GM15510 (cell line): ENCODE results near the gene CDC42BPG.
A peak's percentile ranks its signal among the peaks of the same experiment; 100 is the strongest.

Source experiments
- POLR2A ChIP-seq: IDR thresholded peaks from 3 replicates; pipeline ENCODE4 v1.6.1; 2011; ENCODE audit warnings: borderline replicate concordance; ENCODE audit not compliant: insufficient read length; ENCODE audit errors: extremely low read depth

CDC42BPG gene

DNA sequence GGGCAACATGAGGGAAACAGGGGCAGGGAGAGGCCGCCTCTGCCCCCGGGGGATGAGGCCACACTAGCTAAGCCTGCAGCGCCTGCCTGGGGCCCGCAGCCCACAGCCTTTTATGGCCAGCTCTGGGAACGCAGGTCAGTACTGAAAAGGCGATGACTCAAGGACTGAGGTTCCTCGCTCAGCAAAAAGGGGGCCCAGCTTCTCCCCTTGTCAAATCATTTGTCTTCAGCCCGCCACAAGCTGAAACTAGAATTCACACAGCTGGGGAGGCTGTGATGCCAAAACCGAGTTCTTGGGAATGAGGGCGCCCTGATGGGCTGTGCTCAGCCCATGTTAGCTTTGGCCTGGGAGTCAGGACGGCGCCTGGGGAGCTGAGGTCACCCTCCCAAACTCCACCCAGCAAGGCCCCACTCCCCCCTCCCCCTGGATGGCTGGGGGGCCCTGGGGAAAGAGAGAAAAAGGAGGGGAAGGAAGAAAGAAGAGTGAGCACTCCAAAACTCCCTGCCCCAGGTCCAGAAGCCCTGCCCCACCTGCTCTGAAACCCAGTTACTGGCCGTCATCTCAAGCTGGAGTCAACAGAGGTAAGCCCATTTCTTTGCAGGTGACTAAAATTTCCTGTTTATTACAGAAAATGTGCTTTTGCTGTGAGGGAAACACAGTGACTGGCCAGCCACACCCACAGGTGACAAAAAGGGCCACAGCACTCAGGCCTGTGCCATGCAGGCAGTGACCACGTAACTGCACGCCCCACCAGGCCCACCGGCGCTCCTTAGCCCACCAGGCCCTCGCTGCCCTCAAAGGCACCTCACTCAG is 20.2 kb upstream of the CDC42BPG start:
- TF ChIP-seq POLR2A = peak; percentile 35

DNA sequence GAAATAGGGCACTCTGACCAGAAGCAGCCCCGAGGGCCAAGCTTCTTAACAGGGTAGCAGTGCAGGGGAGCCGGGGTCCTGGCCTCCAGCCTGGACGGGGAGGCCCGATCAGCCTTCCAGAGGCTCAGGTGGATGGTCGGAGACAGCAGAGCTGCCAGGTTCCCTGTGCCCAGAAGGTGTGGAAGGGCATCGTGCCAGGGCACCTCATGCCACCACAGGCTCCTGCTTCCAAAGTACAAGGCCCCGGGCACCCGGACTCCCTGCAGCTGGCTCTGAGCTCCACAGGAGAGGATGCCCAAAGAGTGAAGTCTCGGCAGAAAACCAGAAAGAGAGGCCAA is 19.7 kb upstream of the CDC42BPG start:
- no peak for TF ChIP-seq POLR2A

DNA sequence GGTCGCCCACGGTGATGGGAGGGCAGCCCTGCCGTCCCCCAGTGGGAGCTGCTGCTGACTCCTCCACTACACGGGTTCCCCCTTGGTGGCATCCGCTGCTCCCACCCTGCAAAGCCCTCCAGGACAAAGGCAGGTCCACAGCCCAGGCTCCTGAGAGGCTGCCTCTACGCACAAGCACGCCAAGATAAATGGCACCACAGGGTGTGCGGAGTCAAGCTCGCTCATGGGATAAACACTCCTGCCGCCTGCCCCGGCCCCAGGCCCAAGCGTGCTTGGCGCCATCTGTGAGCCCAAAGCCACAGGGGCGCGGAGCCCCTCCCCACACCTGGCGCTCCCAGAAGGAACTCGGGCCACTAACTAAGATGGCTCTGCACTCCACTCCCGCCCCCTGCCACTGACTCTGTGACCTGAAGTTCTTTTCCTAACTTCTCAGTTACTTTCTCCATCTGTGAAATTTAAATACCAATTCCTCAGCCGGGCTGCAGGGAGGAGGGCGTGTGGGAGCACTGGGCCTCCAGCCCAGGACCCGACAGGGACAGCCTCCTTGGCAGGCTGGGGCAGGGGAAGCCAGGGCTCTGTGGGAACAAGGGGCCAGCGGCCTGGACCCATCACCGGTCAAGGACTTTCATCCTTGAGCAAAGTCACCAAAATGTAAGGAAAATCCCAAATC is 19.1 kb upstream of the CDC42BPG start:
- TF ChIP-seq POLR2A = peak; percentile 21

DNA sequence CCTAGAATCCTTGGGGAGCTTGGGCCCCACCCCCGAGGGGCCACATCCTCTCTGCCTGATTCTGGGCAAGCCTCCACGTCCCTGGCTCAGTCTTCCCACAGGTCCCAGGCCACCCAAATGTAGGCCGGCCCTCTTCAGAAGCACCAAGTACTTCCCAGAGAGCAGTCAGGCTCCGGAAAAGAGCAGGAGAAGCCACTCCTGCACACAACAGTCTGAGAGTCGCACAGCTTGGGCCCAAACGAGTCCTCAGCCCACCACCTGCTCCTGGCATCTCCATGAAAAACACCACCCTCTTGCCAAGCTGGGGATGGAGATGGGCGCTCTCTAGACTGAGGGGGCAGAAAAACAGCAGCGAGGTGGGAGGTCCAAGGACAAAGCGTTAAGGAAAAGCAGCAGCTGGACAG is 18.5 kb upstream of the CDC42BPG start:
- no peak for TF ChIP-seq POLR2A

DNA sequence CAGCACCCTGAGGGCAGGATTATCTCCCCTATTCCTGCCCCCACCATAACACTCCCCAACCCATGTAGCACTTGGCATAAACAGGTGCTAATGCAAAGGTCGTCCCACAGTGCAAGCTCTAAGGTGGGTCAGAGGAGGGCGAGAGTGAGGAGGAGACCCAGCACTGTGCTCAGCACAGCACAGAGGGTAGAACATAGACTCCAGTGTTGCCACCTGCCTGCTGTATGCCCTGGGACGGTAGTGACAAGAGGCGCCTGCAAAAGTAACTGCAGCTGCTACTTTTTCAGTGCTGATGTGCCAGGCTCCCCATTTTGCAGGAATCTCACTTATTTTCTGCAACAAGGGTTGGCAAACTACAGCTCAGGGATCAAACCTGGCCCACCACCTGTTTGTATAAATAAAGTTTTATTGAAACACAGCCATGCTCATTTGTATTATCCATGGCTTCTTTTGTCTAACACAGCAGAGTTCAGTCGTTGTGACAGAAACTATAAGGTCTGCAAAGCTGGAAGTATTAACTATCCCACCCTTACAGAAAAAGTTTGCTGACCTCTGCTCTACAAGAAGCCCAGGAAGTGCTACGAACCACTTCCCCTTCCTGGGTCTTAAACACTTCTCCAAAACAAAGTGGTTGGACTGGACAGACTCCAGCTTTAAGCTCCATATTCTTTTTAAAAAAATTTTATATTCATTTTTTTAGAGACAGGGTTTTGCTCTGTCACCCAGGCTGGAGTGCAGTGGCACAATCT is 16.9 kb upstream of the CDC42BPG start:
- no peak for TF ChIP-seq POLR2A

DNA sequence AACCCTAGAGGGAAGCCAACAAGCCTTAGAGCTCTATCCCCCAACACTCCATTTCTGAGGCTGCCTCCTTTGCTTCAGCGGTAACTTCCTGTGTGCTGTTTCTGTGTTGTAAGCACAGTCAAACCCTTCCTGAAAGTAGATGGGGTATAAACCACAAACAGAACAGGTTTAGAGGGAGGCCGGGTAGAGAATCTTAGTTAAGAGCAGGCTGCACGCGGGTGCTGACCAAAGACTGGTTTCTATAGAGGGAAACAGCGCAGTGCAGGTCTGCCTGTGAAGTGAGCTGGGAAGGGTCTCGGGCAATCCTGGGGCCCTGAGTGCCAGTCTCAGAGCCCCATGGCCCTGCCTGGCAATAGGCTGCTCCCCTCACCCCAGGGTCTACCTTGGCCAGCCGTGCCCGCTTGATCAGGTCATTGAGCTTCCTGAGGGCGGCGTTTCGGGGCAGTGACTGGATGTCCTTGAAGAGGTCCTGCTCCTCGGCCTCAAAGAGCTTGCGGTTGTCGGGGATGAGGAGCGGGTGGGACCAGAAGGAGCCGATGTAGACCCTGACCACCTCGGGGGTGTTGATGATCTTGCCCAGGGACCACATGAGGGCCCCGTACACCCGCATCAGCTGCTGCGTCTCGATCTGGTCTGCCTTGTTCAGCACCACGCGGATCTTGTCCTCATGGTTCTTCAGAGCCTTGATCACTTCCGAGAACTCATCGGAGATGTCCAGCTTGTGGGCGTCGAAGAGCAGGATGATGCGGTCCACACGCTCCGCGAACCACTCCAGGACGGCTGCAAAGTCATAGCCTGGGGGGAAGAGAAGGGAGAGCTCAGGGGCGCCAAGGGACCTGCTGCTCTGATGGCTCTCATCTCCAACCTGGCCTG is 15.3 kb upstream of the CDC42BPG start:
- TF ChIP-seq POLR2A = peak; percentile 14

DNA sequence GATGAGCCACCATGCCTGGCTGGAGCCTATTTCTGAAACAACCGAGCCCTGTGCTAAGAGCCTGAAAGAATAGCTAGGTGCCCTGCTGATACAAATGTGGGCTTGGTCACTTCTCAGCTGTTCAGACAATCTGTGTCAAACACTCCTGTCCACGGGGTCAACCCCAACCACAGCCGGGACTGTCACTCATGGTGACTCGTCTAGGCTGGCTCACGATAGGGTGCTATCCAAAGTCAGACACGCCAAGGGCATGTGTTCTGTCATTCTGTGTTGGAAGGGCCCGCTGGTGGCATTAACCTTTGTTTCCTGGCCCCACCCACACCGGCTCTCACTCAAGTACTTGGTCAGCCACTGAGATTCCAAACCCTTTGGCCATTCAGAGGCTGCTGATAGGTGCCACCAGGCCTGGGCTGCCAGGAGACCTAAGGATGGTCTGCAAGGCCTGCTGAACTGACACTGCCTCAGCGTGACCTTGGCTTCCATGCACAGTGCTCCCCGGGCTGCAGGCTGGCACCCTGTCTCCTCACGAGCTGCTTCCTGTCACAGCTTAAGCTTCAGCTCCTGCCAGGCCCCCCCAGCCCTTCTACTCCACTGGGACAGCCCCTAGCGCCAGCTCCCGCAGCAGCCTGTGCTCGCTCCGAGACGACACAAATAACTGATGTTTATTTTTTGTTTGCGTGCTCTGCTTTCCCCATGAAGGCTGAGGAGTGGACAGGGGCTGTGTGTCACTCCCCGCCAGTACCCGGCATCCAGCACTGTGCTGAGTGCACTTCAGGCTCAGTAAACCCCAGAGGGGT is 14.2 kb upstream of the CDC42BPG start:
- no peak for TF ChIP-seq POLR2A

DNA sequence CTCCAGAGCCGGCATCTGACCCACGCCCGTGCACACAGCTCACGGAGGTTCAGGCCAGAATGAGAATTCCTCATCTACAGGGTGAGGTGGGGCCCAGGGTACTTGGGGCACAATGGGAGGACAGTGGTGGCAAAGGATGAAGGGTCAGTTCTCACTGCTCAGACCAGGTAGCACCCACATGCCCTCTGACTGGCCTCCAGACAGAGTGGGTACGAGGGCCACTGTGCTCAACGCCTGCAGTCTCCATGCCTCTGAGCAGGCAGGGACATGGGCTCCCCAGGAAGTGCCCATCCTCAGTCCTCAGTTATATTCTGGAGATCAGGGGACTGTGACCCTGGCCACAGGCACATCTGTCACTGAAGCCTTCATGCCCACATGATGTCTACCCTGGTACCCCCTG is 13.0 kb upstream of the CDC42BPG start:
- TF ChIP-seq POLR2A = no peak

DNA sequence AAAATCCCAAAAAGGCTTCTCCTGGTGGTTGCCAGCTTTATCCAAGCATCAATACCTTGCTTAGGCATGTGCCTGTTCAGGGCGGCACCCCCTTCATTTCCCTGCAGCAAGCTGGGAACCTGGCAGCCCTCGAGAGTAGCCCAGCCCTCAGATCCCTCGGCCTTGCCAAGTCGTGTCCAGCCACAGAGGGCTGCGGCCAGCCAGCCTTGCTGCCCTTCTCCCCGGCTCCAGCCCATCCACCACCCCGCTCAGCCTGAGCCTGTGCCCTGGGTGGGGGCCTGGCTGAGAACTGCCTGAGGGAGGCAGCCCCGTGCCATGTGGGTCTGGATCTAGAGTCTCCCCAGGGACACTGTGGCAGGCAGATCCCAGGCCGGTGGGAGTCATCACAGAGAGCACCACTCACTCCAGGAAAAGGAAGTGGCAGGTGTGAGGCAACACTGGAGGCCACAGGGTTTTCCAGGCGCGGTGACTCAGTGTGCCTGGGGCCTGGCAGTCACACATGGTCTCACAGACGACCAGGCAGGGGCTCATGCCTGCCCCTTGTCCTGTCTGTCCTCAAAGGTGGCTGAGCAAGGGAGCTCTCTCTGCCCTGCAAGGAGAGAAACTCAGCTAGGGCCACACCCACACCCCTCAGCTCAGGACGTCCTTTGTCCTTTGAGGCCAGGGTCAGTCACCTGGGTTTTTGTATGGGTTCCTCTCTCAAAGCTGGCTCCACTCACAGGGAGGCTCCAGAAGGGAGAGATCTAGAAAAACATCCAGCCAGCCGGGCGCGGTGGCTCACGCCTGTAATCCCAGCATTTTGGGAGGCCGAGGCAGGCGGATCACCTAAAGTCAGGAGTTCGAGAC is 12.2 kb upstream of the CDC42BPG start:
- TF ChIP-seq POLR2A = peak; percentile 4

DNA sequence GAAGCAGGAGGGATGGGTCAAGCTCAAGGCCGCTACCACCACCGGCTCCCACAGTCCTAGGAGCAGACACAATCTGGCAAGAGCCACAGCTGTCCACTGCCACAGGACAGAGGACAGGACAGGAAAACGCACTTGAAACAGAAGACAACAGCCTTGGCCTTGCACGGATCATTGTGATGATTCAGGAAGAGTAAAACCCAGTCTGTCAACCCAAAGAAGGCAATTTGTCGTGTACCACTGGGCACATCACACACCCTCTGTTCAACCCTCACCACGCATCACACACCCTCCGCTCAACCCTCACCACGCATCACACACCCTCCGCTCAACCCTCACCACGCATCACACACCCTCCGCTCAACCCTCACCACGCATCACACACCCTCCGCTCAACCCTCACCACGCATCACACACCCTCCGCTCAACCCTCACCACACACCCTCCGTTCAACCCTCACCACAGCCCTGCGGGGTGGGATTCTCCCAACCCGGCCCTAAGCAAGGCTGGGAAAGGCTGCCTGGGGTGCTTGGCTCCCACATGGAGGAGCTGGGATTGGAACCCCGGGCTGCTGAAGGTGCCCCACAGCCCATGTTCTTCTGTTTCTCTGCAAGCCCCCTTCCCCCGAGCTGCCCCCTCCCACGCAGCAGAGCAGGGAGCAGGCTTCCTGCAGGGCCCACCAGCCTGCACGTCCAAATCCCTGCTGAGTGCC is 11.3 kb upstream of the CDC42BPG start:
- TF ChIP-seq POLR2A = no peak

DNA sequence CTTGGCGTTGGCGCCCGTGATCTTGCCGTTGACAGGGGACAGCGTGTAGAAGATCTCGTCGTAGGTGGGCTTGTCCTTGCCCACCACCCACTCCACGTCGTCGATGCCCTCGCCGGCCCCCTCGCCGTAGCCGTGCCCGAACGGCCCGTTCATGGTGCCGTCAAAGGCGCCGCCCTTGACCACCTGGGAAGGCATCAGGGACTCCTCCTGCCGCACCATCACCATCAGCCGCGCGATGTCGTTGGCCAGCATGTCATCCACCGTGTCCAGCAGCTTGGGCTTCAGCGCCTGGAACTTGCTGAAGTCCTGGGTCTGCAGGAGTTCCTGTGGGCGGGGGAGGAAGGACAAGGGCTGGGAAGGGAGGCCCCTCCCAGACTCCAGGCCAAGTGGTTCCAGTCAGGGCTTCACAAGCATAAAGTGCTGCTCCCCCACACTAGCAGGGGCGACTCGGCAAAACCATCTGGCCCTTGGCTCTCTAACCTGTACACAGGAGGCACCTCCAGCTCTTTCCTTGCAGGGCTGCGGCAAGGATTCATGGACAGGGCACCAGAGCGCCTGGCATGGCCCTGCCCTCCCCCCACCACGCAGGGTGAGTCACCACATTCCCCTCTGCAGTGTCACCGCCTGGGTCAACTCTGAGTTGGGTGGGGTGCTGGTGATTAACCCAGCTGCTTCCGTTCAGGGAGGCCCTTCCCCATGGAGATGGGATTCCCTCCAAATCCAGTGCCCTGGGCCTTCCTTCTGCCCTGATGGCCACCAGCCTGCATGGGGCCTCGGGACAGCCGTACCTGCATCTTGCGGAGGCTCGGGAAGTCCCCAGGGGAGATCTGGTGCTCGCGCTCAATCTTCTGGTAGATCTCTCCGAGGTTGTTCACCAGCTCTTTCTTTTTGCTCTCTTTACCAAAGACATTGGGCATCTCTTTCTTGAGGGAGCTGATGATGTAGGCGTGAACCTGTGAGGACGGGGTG is 10.4 kb upstream of the CDC42BPG start:
- TF ChIP-seq POLR2A = no peak

DNA sequence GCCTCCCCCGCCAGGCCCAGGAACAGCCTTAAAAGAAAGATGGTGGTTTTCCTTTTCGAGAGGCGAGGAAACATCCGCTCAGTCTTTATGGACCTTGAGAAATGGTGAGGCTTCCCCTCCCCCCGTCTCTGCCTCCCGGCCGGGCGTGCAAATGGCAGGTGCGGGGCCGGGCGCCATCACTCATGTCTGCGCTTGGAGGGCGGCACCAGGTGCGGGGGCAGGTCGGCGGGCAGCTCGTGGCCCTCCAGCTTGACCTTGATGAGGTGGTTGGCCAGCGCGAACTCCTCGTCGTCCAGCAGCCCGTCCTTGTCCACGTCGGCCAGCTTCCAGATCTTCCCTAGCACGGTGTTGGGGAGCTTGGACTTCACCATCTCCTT is 9.7 kb upstream of the CDC42BPG start:
- TF ChIP-seq POLR2A = no peak

DNA sequence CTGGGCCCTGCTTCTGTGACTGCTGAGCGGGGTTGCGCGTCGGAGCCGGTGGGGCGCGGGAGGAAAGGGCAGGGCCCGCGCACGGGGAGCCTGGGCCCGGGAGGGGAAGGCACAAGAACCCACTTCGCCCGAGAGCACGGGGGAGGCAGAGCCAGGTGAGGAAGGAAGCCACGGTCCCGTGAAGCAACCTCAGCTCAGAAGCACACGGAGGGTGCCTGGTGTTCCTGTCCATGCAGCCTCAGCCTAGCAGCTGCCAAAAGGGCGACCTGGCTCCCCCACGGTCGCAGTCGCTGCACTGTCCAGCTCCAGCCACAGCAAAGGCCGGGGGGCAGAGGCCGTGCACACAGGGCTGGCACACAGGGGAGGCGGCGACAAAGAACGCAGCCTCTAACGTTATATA is 9.3 kb upstream of the CDC42BPG start:
- TF ChIP-seq POLR2A = peak; percentile 13
